A673 (cell line): ENCODE results near the gene ITPR2. TPM values are rescaled to one million over a fixed set of nuclear protein-coding genes. Genes with fewer than 3 reads are reported as not detected.

Experiments used
- BruUV-seq: library from RNA; stranded (reverse); fragments of 400-500 nt; replicated peaks from 2 replicates; lab custom pipeline; 2021; lab: Mats Ljungman, UMichigan
- CTCF ChIA-PET: fragments of 300-600 bp; sonication (Branson Sonifier 250); formaldehyde crosslinking; loops from one replicate; lab custom pipeline; 2022; ENCODE audit warnings: antibody characterized with exemption; lab: Charles Lee
- POLR2A ChIA-PET: fragments of 300-600 bp; sonication (Branson Sonifier 250); formaldehyde crosslinking; loops from one replicate; lab custom pipeline; 2022; ENCODE audit warnings: antibody characterized with exemption; ENCODE audit not compliant: low non-redundant PET; lab: Charles Lee
- DNase-seq: peaks from one replicate; pipeline ENCODE4 v3.0.0-alpha.2; 2015; ENCODE audit warnings: low spot score
- H3K27ac ChIP-seq: fragments of 200-600 bp; sonication (generic); 2 replicates; pipeline ENCODE4 v1.5.1; 2016; ENCODE audit warnings: mixed run types, low read depth, mild to moderate bottlenecking, mixed read lengths, antibody characterized with exemption, low read length; ENCODE audit not compliant: poor library complexity, severe bottlenecking
- H3K27me3 ChIP-seq: fragments of 200-600 bp; sonication (generic); replicated peaks from 2 replicates; pipeline ENCODE4 v1.6.1; 2017; ENCODE audit warnings: mixed run types, low read depth, mild to moderate bottlenecking, mixed read lengths, antibody characterized with exemption, low read length; ENCODE audit not compliant: insufficient read depth, poor library complexity
- H3K36me3 ChIP-seq: fragments of 200-600 bp; sonication (generic); 2 replicates; pipeline ENCODE4 v1.6.1; 2016; ENCODE audit warnings: mixed run types, mild to moderate bottlenecking, mixed read lengths, antibody characterized with exemption, low read length; ENCODE audit not compliant: insufficient read depth, poor library complexity, severe bottlenecking
- H3K4me1 ChIP-seq: fragments of 200-600 bp; sonication (generic); 2 replicates; pipeline ENCODE4 v1.6.1; 2017; ENCODE audit warnings: mixed run types, mild to moderate bottlenecking, mixed read lengths, antibody characterized with exemption, low read length; ENCODE audit not compliant: insufficient read depth, poor library complexity, severe bottlenecking
- H3K4me3 ChIP-seq: fragments of 200-600 bp; sonication (generic); 2 replicates; pipeline ENCODE4 v1.5.1; 2016; ENCODE audit warnings: low read depth, mixed run types, mild to moderate bottlenecking, mixed read lengths, low read length; ENCODE audit not compliant: poor library complexity, severe bottlenecking
- H3K9me3 ChIP-seq: fragments of 200-600 bp; sonication (generic); 2 replicates; pipeline ENCODE4 v1.6.1; 2016; ENCODE audit warnings: mixed run types, low read depth, mild to moderate bottlenecking, mixed read lengths, antibody characterized with exemption, low read length; ENCODE audit not compliant: poor library complexity, severe bottlenecking
- CTCF ChIP-seq: fragments of 300-800, 200-600 bp; sonication (generic); conservative IDR thresholded peaks from 2 replicates; pipeline ENCODE4 v1.5.1; 2017; ENCODE audit warnings: low read depth, mild to moderate bottlenecking, antibody characterized with exemption, low read length, moderate library complexity, mixed read lengths
- EZH2 ChIP-seq: fragments of 200-600 bp; sonication (generic); IDR thresholded peaks from 2 replicates; pipeline ENCODE4 v1.6.1; 2017; ENCODE audit warnings: borderline replicate concordance, low read depth, mild to moderate bottlenecking, mixed read lengths, antibody characterized with exemption, low read length; ENCODE audit not compliant: poor library complexity, severe bottlenecking
- intact Hi-C: fragments of 100-400 bp; cut with micrococcal nuclease; formaldehyde crosslinking; loops from one replicate; pipeline ENCODE4 v1.10.0; 2022; ENCODE audit not compliant: unreplicated experiment
- total RNA-seq: library from RNA; stranded (reverse); gene quantifications from 2 replicates; pipeline ENCODE4 v1.2.3, GENCODE V29; 2021

ITPR2 gene
- total RNA-seq, 1 experiment from 2014 or later = 22.6 TPM

- POLR2A ChIA-PET = no interaction called here
- H3K4me1 ChIP-seq = no peaks in the 10 kb centered on the region
- H3K27ac ChIP-seq = no peak overlapping the region
- DNase-seq = no peak
- no peaks in the 10 kb centered on the region for H3K27me3 ChIP-seq
- no peaks in the 10 kb centered on the region for H3K9me3 ChIP-seq
- no peak overlapping the region for H3K4me3 ChIP-seq
- H3K36me3 ChIP-seq = no peaks in the 10 kb centered on the region
- intact Hi-C loops = no loop called here
- BruUV-seq = no TSS peak
- CTCF ChIA-PET = no interaction called here
- TF ChIP-seq EZH2 (no peak), CTCF (no peak)
These were observed 256.7 kb downstream of the ITPR2 start for GRCh38 chr12:26576266-26576665.

- intact Hi-C loops = no loop called here
- no peak for DNase-seq
- ChIA-PET CTCF (no interaction called here), POLR2A (no interaction called here)
- no TSS peak for BruUV-seq
- H3K4me3 ChIP-seq = no peak overlapping the region
- no peak overlapping the region for H3K27ac ChIP-seq
- TF ChIP-seq EZH2 (no peak), CTCF (no peak)
- no peaks in the 10 kb centered on the region for H3K27me3 ChIP-seq
- H3K9me3 ChIP-seq = no peaks in the 10 kb centered on the region
- H3K36me3 ChIP-seq = no peaks in the 10 kb centered on the region
- no peaks in the 10 kb centered on the region for H3K4me1 ChIP-seq
These were observed 259.6 kb downstream of the ITPR2 start for GRCh38 chr12:26573225-26573909.

GRCh38 chr12:26572137-26572536, 260.9 kb downstream of the ITPR2 start:
- intact Hi-C loops = no loop called here
- CTCF ChIA-PET = no interaction called here
- Histone ChIP-seq H3K36me3 (no peaks in the 10 kb centered on the region), H3K4me3 (no peak overlapping the region), H3K27ac (no peak overlapping the region), H3K4me1 (no peaks in the 10 kb centered on the region), H3K27me3 (no peaks in the 10 kb centered on the region), H3K9me3 (no peaks in the 10 kb centered on the region)
- POLR2A ChIA-PET = no interaction called here
- DNase-seq = no peak
- BruUV-seq = no TSS peak
- TF ChIP-seq CTCF = no peak
- no peak for TF ChIP-seq EZH2
